NT2/D1 (cell line): ENCODE data around the gene SRSF7.

Experiments used
- SUZ12 ChIP-seq: IDR thresholded peaks from 2 replicates; pipeline ENCODE4 v1.6.1; 2011; ENCODE audit not compliant: insufficient read length, insufficient read depth; ENCODE audit errors: extremely low read depth
- YY1 ChIP-seq: IDR thresholded peaks from 2 replicates; pipeline ENCODE4 v1.6.1; 2011; ENCODE audit not compliant: insufficient read length, insufficient read depth
- ZNF274 ChIP-seq: IDR thresholded peaks from 2 replicates; pipeline ENCODE4 v1.6.1; 2011; ENCODE audit warnings: mild to moderate bottlenecking, low read depth, low read length

DNA sequence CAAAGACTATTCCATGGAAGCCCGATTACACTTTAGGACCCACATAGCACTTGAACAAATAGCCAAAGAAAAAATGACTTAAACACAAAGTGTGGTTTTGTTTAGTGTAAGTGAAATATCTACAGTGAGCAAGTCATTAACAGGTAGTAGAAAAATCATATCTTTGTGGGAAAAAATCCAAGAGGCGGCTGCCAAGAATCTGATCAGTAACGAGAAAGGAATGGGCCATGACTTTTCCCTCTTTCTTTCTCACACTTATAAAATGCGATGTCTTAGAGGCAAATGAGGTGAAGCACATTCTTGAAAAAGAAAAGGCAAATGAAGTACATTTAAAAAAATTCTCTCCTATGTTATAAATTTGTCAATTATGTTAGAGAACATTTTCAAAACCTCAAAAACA lies 14.0 kb upstream of the SRSF7 start:
- TF ChIP-seq YY1 (no peak), SUZ12 (no peak), ZNF274 (no peak)
